HCT116 (cell line): Measurements from ENCODE around the gene AMOTL1. TPM values are rescaled to one million over a fixed set of nuclear protein-coding genes. Genes with fewer than 3 reads are reported as not detected.

ENCODE experiments used
- ATAC-seq: fragments of 200-7000 bp; cut with Tn5 transposase; 2 replicates; pipeline ENCODE4 v1.9.1; 2020; ENCODE audit warnings: mild to moderate bottlenecking, moderate library complexity
- BruUV-seq: library from RNA; stranded (reverse); fragments of 400-500 nt; replicated peaks from 2 replicates; lab custom pipeline; 2021; lab: Mats Ljungman, UMichigan
- CTCF ChIA-PET: fragments of 300-600 bp; sonication (Branson Sonifier 250); formaldehyde crosslinking; loops from one replicate; lab custom pipeline; 2021; ENCODE audit warnings: antibody characterized with exemption; lab: Charles Lee
- POLR2A ChIA-PET: fragments of 300-600, 350-600 bp; sonication (Branson Sonifier 250); formaldehyde crosslinking; loops from one replicate; lab custom pipeline; 2021; ENCODE audit warnings: antibody characterized with exemption; lab: Charles Lee
- RAD21 ChIA-PET, 2 experiments: fragments of 300-600 bp; sonication (Branson Sonifier 250); formaldehyde crosslinking; loops; one replicate each; lab custom pipeline; 2023; ENCODE audit warnings: low total read pairs in 2 of 2; ENCODE audit not compliant: uncharacterized antibody in 2 of 2, unreplicated experiment in 2 of 2, low non-redundant PET in 1 of 2; lab: Charles Lee
- DNase-seq: peaks from one replicate; pipeline ENCODE4 v3.0.0-alpha.2; 2010; ENCODE audit warnings: low read depth, low spot score
- H2AFZ ChIP-seq: fragments of 200-600 bp; shearing (Covaris generic), sonication (generic); 2 replicates; pipeline ENCODE4 v1.6.1; 2017; ENCODE audit warnings: low read depth, mixed run types, mixed read lengths, antibody characterized with exemption, low read length; ENCODE audit not compliant: poor library complexity, severe bottlenecking
- H3K27ac ChIP-seq: 2 replicates; pipeline ENCODE4 v1.5.1; 2012; ENCODE audit warnings: low read depth, low read length
- H3K27me3 ChIP-seq: fragments of 200-600 bp; sonication (generic); 2 replicates; pipeline ENCODE4 v1.6.1; 2016; ENCODE audit warnings: mixed run types, low read length, mixed read lengths; ENCODE audit not compliant: insufficient read depth
- H3K36me3 ChIP-seq, 2 experiments: fragments of 200-500 bp in 1 of 2; fragments of 200-600 bp in 1 of 2; sonication (Bioruptor generic) in 1 of 2; sonication (generic) in 1 of 2; 2 replicates each; pipeline versions ENCODE4 v1.5.1 to v1.6.1; 2014 to 2016; ENCODE audit warnings: low read length in 2 of 2, inconsistent platforms in 1 of 2, mixed read lengths in 1 of 2, mixed run types in 1 of 2; ENCODE audit not compliant: insufficient read depth in 2 of 2, control insufficient read depth in 1 of 2
- H3K4me1 ChIP-seq, 2 experiments: fragments of 200-600 bp in 1 of 2; sonication (generic) in 1 of 2; 2 replicates each; pipeline versions ENCODE4 v1.5.1 to v1.6.1; 2012 to 2017; ENCODE audit warnings: low read length in 2 of 2, inconsistent platforms in 1 of 2, mild to moderate bottlenecking in 1 of 2, mixed read lengths in 1 of 2, mixed run types in 1 of 2, moderate library complexity in 1 of 2; ENCODE audit not compliant: insufficient read depth in 2 of 2, control insufficient read depth in 1 of 2
- H3K4me2 ChIP-seq: fragments of 200-600 bp; sonication (generic); 2 replicates; pipeline ENCODE4 v1.6.1; 2017; ENCODE audit warnings: mixed run types, low read length, mixed read lengths
- H3K4me3 ChIP-seq, 2 experiments: fragments of 200-600 bp in 1 of 2; sonication (generic) in 1 of 2; replicated peaks in 1 of 2; 2 replicates each; pipeline ENCODE4 v1.5.1; 2011 to 2016; ENCODE audit warnings: low read length in 2 of 2, control low read depth in 1 of 2, low read depth in 1 of 2, mild to moderate bottlenecking in 1 of 2, mixed read lengths in 1 of 2, mixed run types in 1 of 2
- H3K79me2 ChIP-seq: fragments of 200-600 bp; sonication (generic); 2 replicates; pipeline ENCODE4 v1.6.1; 2017; ENCODE audit warnings: mild to moderate bottlenecking, mixed run types, low read length, moderate library complexity, mixed read lengths; ENCODE audit not compliant: insufficient read depth
- H3K9ac ChIP-seq: fragments of 200-600 bp; sonication (generic); 2 replicates; pipeline ENCODE4 v1.6.1; 2016; ENCODE audit warnings: low read length, mixed read lengths
- H3K9me2 ChIP-seq: fragments of 200-600 bp; sonication (generic), shearing (Covaris generic); 2 replicates; pipeline ENCODE4 v1.6.1; 2017; ENCODE audit warnings: mixed run types, mild to moderate bottlenecking, moderate library complexity; ENCODE audit not compliant: insufficient read depth
- H3K9me3 ChIP-seq, 2 experiments: fragments of 200-500 bp in 1 of 2; fragments of 200-600 bp in 1 of 2; sonication (Bioruptor generic) in 1 of 2; sonication (generic) in 1 of 2; 2 replicates each; pipeline ENCODE4 v1.6.1; 2014 to 2017; ENCODE audit warnings: low read length in 2 of 2, mixed read lengths in 2 of 2, inconsistent platforms in 1 of 2, low read depth in 1 of 2, mild to moderate bottlenecking in 1 of 2, mixed run types in 1 of 2, moderate library complexity in 1 of 2; ENCODE audit not compliant: control insufficient read depth in 1 of 2, insufficient read depth in 1 of 2
- H4K20me1 ChIP-seq: fragments of 200-600 bp; sonication (generic), shearing (Covaris generic); 2 replicates; pipeline ENCODE4 v1.6.1; 2017; ENCODE audit warnings: mixed run types, mild to moderate bottlenecking, moderate library complexity; ENCODE audit not compliant: insufficient read depth
- CBX3 ChIP-seq: IDR thresholded peaks from 2 replicates; pipeline ENCODE4 v1.6.1; 2012; ENCODE audit warnings: low read depth
- CTCF ChIP-seq, 3 experiments: fragments of 200-600 bp in 1 of 3; sonication (generic) in 1 of 3; IDR thresholded peaks in 2 of 3; conservative IDR thresholded peaks in 1 of 3; 2 replicates each; pipeline ENCODE4 v1.5.1; 2012 to 2017; ENCODE audit warnings: low read depth in 2 of 3, low read length in 2 of 3, antibody characterized with exemption in 1 of 3, borderline replicate concordance in 1 of 3, control low read depth in 1 of 3, mild to moderate bottlenecking in 1 of 3, mixed read lengths in 1 of 3, mixed run types in 1 of 3, moderate library complexity in 1 of 3; ENCODE audit not compliant: insufficient read depth in 1 of 3
- EGR1 ChIP-seq: IDR thresholded peaks from 2 replicates; pipeline ENCODE4 v1.6.1; 2012; ENCODE audit warnings: low read depth
- ELF1 ChIP-seq: IDR thresholded peaks from 2 replicates; pipeline ENCODE4 v1.6.1; 2012; ENCODE audit warnings: low read depth, borderline replicate concordance
- EZH2 ChIP-seq: fragments of 200-600 bp; sonication (generic); IDR thresholded peaks from 2 replicates; pipeline ENCODE4 v1.6.1; 2017; ENCODE audit warnings: antibody characterized with exemption, mixed run types
- FOSL1 ChIP-seq: IDR thresholded peaks from 2 replicates; pipeline ENCODE4 v1.6.1; 2012; ENCODE audit warnings: low read depth
- POLR2AphosphoS5 ChIP-seq: IDR thresholded peaks from 2 replicates; pipeline ENCODE4 v1.6.1; 2011; ENCODE audit warnings: mild to moderate bottlenecking, low read depth, low read length, moderate library complexity
- RAD21 ChIP-seq: IDR thresholded peaks from 2 replicates; pipeline ENCODE4 v1.6.1; 2012; ENCODE audit warnings: low read depth, mild to moderate bottlenecking
- SIN3A ChIP-seq: IDR thresholded peaks from 2 replicates; pipeline ENCODE4 v1.6.1; 2012; ENCODE audit warnings: low read depth
- SRF ChIP-seq: IDR thresholded peaks from 2 replicates; pipeline ENCODE4 v1.6.1; 2012; ENCODE audit warnings: low read depth
- TCF7L2 ChIP-seq: IDR thresholded peaks from 2 replicates; pipeline ENCODE4 v1.7.0; 2011; ENCODE audit warnings: borderline replicate concordance, inconsistent platforms; ENCODE audit not compliant: insufficient read depth, insufficient read length; ENCODE audit errors: extremely low read depth
- YY1 ChIP-seq: IDR thresholded peaks from 2 replicates; pipeline ENCODE4 v1.6.1; 2011; ENCODE audit warnings: low read length, low read depth, moderate library complexity, mild to moderate bottlenecking; ENCODE audit not compliant: insufficient replicate concordance; ENCODE audit errors: extremely low read depth
- ZFX ChIP-seq: fragments of 450-650 bp; IDR thresholded peaks from 2 replicates; pipeline ENCODE4 v1.6.1; 2017
- ZNF274 ChIP-seq: fragments of 200-500 bp; sonication (Bioruptor generic); IDR thresholded peaks from 2 replicates; pipeline ENCODE4 v1.6.1; 2014; ENCODE audit warnings: mild to moderate bottlenecking, low read depth, low read length, inconsistent platforms
- intact Hi-C: fragments of 100-400 bp; cut with micrococcal nuclease; formaldehyde crosslinking; loops from 2 replicates; pipeline ENCODE4 v1.10.0; 2022
- total RNA-seq: library from RNA; stranded (reverse); gene quantifications from one replicate; pipeline ENCODE4 v1.2.1, GENCODE V29; 2021; ENCODE audit not compliant: unreplicated experiment
- TF ChIP-seq, protein P1 (sequence below): IDR thresholded peaks from 2 replicates; pipeline ENCODE4 v1.6.1; 2011; ENCODE audit warnings: mild to moderate bottlenecking, low read length, moderate library complexity; ENCODE audit not compliant: insufficient replicate concordance; ENCODE audit errors: extremely low read depth
- TF ChIP-seq, protein P2 (sequence below): IDR thresholded peaks from 2 replicates; pipeline ENCODE4 v1.6.1; 2012
- TF ChIP-seq, protein P3 (sequence below): IDR thresholded peaks from 2 replicates; pipeline ENCODE4 v1.6.1; 2012; ENCODE audit warnings: low read depth

The AMOTL1 gene
- total RNA-seq, 1 experiment from 2014 or later: 27.6 TPM

GRCh38 chr11:94814272-94814976 is 46.3 kb downstream of the AMOTL1 start:
- RAD21 ChIA-PET: no interaction called here
- H3K79me2 ChIP-seq: no peaks in the 10 kb centered on the region; the same call in 1 of the 2 replicates

More at GRCh38 chr11:94814272-94814976, 46.3 kb downstream of the AMOTL1 start:
- no peaks in the 10 kb centered on the region for H3K9me2 ChIP-seq
- no peaks in the 10 kb centered on the region for H3K27me3 ChIP-seq
- no peaks in the 10 kb centered on the region for H4K20me1 ChIP-seq
- no peak overlapping the region for H3K4me3 ChIP-seq
- CTCF ChIA-PET: no interaction called here
- no peaks in the 10 kb centered on the region for H3K4me1 ChIP-seq
- no peak overlapping the region for H3K4me2 ChIP-seq
- no peak overlapping the region for H3K9ac ChIP-seq
- POLR2A ChIA-PET: no interaction called here
- intact Hi-C loops: no loop called here
- peaks cover 0 to 8% of the 10 kb centered on the region in 2 experiments; a peak in 1 of 4 replicates for H3K36me3 ChIP-seq
- no peak overlapping the region for H3K27ac ChIP-seq
- no peak for ATAC-seq
- no peak for TF ChIP-seq EGR1
- TF ChIP-seq, protein P1, sequence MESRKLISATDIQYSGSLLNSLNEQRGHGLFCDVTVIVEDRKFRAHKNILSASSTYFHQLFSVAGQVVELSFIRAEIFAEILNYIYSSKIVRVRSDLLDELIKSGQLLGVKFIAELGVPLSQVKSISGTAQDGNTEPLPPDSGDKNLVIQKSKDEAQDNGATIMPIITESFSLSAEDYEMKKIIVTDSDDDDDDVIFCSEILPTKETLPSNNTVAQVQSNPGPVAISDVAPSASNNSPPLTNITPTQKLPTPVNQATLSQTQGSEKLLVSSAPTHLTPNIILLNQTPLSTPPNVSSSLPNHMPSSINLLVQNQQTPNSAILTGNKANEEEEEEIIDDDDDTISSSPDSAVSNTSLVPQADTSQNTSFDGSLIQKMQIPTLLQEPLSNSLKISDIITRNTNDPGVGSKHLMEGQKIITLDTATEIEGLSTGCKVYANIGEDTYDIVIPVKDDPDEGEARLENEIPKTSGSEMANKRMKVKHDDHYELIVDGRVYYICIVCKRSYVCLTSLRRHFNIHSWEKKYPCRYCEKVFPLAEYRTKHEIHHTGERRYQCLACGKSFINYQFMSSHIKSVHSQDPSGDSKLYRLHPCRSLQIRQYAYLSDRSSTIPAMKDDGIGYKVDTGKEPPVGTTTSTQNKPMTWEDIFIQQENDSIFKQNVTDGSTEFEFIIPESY: no peak
- no peak for TF ChIP-seq ZNF274
- no peak for TF ChIP-seq POLR2AphosphoS5
- no peak for TF ChIP-seq ELF1
- no peak for TF ChIP-seq CTCF (IDR thresholded peaks at IDR 0.05 in 2 of 3, conservative IDR thresholded peaks at IDR 0.05 in 1 of 3; ENCODE audit: borderline replicate concordance in 1 of 3, insufficient read depth in 1 of 3, low read depth in 2 of 3, low read length in 2 of 3)
- no peak for TF ChIP-seq CBX3
- TF ChIP-seq RAD21: no peak
- TF ChIP-seq, protein P2, sequence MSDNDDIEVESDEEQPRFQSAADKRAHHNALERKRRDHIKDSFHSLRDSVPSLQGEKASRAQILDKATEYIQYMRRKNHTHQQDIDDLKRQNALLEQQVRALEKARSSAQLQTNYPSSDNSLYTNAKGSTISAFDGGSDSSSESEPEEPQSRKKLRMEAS: no peak
- TF ChIP-seq YY1: no peak
- no peak for TF ChIP-seq ZFX
- TF ChIP-seq, protein P3, sequence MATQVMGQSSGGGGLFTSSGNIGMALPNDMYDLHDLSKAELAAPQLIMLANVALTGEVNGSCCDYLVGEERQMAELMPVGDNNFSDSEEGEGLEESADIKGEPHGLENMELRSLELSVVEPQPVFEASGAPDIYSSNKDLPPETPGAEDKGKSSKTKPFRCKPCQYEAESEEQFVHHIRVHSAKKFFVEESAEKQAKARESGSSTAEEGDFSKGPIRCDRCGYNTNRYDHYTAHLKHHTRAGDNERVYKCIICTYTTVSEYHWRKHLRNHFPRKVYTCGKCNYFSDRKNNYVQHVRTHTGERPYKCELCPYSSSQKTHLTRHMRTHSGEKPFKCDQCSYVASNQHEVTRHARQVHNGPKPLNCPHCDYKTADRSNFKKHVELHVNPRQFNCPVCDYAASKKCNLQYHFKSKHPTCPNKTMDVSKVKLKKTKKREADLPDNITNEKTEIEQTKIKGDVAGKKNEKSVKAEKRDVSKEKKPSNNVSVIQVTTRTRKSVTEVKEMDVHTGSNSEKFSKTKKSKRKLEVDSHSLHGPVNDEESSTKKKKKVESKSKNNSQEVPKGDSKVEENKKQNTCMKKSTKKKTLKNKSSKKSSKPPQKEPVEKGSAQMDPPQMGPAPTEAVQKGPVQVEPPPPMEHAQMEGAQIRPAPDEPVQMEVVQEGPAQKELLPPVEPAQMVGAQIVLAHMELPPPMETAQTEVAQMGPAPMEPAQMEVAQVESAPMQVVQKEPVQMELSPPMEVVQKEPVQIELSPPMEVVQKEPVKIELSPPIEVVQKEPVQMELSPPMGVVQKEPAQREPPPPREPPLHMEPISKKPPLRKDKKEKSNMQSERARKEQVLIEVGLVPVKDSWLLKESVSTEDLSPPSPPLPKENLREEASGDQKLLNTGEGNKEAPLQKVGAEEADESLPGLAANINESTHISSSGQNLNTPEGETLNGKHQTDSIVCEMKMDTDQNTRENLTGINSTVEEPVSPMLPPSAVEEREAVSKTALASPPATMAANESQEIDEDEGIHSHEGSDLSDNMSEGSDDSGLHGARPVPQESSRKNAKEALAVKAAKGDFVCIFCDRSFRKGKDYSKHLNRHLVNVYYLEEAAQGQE: no peak
- TF ChIP-seq TCF7L2: no peak
- TF ChIP-seq SIN3A: no peak
- no peak for TF ChIP-seq FOSL1
- TF ChIP-seq SRF: no peak
- no peak for TF ChIP-seq EZH2
- TF ChIP-seq, all 23 proteins: peak for 0
- Histone ChIP-seq H3K9me3 (peaks cover 3 to 6% of the 10 kb centered on the region in 2 experiments), H2AFZ (no peak overlapping the region)
- DNase-seq: no peak
- BruUV-seq: no TSS peak
